ENCODE data around the gene PROSER1. TPM values are rescaled to one million over a fixed set of nuclear protein-coding genes. Genes with fewer than 3 reads are reported as not detected.
A peak's percentile ranks its signal among the peaks of the same experiment; 100 is the strongest.

The PROSER1 gene
- total RNA-seq, 1 experiment from 2014 or later = 30.1 TPM

DNA sequence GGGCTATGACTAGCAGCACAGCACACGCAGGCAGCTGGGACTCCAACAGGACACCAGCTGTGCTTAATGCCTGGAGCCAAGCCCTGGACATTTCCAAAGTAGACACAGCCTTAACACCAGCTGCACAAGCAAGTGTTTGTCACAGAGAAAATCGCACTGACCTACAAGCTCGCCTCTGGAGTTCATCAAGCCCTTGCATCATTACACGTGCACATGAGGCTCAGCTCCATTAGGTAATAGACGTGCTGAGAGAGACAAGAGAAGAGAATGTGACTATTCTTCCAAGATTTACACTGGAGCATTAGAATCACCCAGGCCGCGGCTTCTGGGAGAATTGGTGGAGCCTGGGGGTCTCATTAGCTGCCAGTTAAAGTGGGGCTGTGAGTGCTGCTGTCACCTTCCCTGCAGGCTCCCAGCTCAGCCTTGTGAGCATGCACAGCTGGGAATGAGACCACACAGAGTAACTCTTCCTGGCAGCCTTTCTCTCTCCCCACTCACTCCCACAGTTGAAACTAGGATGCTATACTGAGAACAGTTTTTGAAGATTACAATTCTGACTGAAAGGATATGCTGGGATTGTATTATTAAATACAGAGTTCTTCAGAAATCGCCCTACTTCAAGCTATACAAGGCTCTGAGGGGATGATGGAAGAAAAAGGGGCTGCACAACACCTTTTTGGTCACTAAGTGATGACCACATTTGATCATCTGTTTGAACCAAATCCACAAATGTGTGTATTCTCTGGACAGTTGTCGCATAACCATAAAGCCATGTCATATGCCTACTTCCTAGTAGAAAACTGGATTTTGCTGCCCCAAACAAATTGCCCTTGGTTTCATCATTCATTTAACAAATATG, 57.8 kb downstream of the PROSER1 start:
- Histone ChIP-seq H4K20me1 (ENCODE audit: insufficient read depth) (no peaks in the 10 kb centered on the region), H3K9me2 (ENCODE audit: insufficient read depth) (no peaks in the 10 kb centered on the region), H3K4me1 (replicated peaks; ENCODE audit: insufficient read depth) (no peaks in the 10 kb centered on the region), H3K9me3 (ENCODE audit: insufficient read depth, low read depth) (no peaks in the 10 kb centered on the region), H3F3A (ENCODE audit: insufficient read depth, low read depth) (no peaks in the 10 kb centered on the region), H3K27me3 (ENCODE audit: insufficient read depth, low read depth) (no peaks in the 10 kb centered on the region), H3K79me2 (ENCODE audit: low read depth) (no peaks in the 10 kb centered on the region), H2AFZ (peak overlapping the region; percentile 29; the same call in 1 of the 2 replicates), H3K27ac (no peak overlapping the region), H3K4me2 (no peak overlapping the region), H3K36me3 (ENCODE audit: low read depth) (no peaks in the 10 kb centered on the region), H3K4me3 (no peak overlapping the region)
- ChIA-PET CTCF (no interaction called here), POLR2A (ENCODE audit: unreplicated experiment) (no interaction called here)
- BruUV-seq (replicated peaks) = no TSS peak
- no peak for DNase-seq
- intact Hi-C loops (cut with micrococcal nuclease; ENCODE audit: unreplicated experiment) = no loop called here
- TF ChIP-seq, protein P1, sequence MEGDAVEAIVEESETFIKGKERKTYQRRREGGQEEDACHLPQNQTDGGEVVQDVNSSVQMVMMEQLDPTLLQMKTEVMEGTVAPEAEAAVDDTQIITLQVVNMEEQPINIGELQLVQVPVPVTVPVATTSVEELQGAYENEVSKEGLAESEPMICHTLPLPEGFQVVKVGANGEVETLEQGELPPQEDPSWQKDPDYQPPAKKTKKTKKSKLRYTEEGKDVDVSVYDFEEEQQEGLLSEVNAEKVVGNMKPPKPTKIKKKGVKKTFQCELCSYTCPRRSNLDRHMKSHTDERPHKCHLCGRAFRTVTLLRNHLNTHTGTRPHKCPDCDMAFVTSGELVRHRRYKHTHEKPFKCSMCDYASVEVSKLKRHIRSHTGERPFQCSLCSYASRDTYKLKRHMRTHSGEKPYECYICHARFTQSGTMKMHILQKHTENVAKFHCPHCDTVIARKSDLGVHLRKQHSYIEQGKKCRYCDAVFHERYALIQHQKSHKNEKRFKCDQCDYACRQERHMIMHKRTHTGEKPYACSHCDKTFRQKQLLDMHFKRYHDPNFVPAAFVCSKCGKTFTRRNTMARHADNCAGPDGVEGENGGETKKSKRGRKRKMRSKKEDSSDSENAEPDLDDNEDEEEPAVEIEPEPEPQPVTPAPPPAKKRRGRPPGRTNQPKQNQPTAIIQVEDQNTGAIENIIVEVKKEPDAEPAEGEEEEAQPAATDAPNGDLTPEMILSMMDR (conservative IDR thresholded peaks at IDR 0.05) = no peak
- TF ChIP-seq EZH2 (IDR thresholded peaks at IDR 0.05; ENCODE audit: low read depth) = no peak

DNA sequence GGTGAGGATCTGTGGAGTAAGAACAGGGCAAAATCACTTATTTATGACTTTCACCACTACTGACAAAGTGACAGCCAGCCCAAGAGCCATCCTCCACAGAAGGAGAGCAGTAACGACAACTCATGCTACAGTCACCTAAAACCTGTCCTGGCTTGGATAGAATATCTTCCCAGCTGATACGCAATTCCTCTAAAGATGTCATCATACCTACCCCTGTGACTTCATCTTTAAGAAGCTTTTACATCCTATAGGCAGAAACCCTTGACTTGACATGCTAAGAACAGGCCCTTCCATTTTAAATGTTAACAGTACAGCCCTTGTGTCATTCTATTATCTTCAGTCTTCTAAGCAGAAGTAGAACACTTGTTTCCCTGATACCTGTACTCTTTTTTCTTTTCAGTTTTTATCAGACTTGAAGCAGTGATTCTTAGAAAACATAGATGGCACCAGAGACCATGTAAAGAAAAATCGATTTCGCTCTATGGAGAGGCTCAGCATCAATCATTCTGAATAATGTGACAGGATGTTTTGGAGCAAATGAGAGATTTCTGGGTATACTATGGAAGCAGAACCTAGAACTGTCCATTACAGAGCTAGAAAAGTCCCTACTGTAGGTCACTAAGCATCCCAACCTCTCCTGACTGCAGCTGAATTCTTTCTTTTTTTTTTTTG, 67.4 kb downstream of the PROSER1 start:
- TF ChIP-seq, protein P1 (conservative IDR thresholded peaks at IDR 0.05) = peak; percentile 36
- no peak for TF ChIP-seq EZH2 (IDR thresholded peaks at IDR 0.05; ENCODE audit: low read depth)
- no TSS peak for BruUV-seq (replicated peaks)
- ChIA-PET CTCF (no interaction called here), POLR2A (ENCODE audit: unreplicated experiment) (interaction anchor here (0.5 kb wide), 1 partner anchor 1997 kb away, joined by 26 read pairs; no protein-coding TSS in a partner anchor)
- H3K79me2 ChIP-seq (ENCODE audit: low read depth) = no peaks in the 10 kb centered on the region
- H2AFZ ChIP-seq = no peak overlapping the region
- H3F3A ChIP-seq (ENCODE audit: insufficient read depth, low read depth) = no peaks in the 10 kb centered on the region
- H3K36me3 ChIP-seq (ENCODE audit: low read depth) = no peaks in the 10 kb centered on the region
- no peak overlapping the region for H3K4me2 ChIP-seq
- H3K4me1 ChIP-seq (replicated peaks; ENCODE audit: insufficient read depth) = no peaks in the 10 kb centered on the region
- no peaks in the 10 kb centered on the region for H3K27me3 ChIP-seq (ENCODE audit: insufficient read depth, low read depth)
- H3K9me2 ChIP-seq (ENCODE audit: insufficient read depth) = no peaks in the 10 kb centered on the region
- no peaks in the 10 kb centered on the region for H4K20me1 ChIP-seq (ENCODE audit: insufficient read depth)
- DNase-seq = no peak
- no peaks in the 10 kb centered on the region for H3K9me3 ChIP-seq (ENCODE audit: insufficient read depth, low read depth)
- H3K27ac ChIP-seq = no peak overlapping the region
- intact Hi-C loops (cut with micrococcal nuclease; ENCODE audit: unreplicated experiment) = no loop called here
- no peak overlapping the region for H3K4me3 ChIP-seq

DNA sequence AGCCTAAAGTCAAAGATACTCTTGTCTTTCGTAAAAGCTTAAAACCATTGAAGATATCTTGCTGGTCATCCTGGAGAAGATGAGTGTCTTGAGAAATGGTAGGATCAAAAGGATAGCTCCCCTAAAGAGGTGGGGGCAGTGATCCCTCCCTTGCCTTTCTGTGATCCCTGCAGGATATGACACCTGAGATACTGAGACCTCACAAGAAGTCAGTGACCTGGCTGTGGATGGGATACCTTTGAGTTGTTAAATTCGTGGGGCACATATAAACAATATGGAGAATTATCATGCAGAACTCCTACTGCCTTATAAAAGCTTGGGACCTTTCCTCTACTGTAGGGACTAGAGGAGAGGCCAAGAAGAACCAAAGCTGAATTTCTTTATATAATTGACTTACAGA, 68.7 kb downstream of the PROSER1 start:
- POLR2A ChIA-PET (ENCODE audit: unreplicated experiment) = interaction anchor here (0.5 kb wide), 1 partner anchor 713 kb away, joined by 4 read pairs; no protein-coding TSS in a partner anchor
- intact Hi-C loops (cut with micrococcal nuclease; ENCODE audit: unreplicated experiment) = no loop called here

More for the DNA sequence above, 68.7 kb downstream of the PROSER1 start:
- no peaks in the 10 kb centered on the region for H3K36me3 ChIP-seq (ENCODE audit: low read depth)
- H3K4me1 ChIP-seq (replicated peaks; ENCODE audit: insufficient read depth) = no peaks in the 10 kb centered on the region
- TF ChIP-seq EZH2 (IDR thresholded peaks at IDR 0.05; ENCODE audit: low read depth) = no peak
- TF ChIP-seq, protein P1 (conservative IDR thresholded peaks at IDR 0.05) = no peak
- H3K27me3 ChIP-seq (ENCODE audit: insufficient read depth, low read depth) = no peaks in the 10 kb centered on the region
- CTCF ChIA-PET = no interaction called here
- DNase-seq = no peak
- no peaks in the 10 kb centered on the region for H3K9me3 ChIP-seq (ENCODE audit: insufficient read depth, low read depth)
- no peak overlapping the region for H3K4me3 ChIP-seq
- no peak overlapping the region for H3K4me2 ChIP-seq
- no peaks in the 10 kb centered on the region for H3F3A ChIP-seq (ENCODE audit: insufficient read depth, low read depth)
- no peak overlapping the region for H2AFZ ChIP-seq
- BruUV-seq (replicated peaks) = no TSS peak
- H4K20me1 ChIP-seq (ENCODE audit: insufficient read depth) = no peaks in the 10 kb centered on the region
- H3K79me2 ChIP-seq (ENCODE audit: low read depth) = no peaks in the 10 kb centered on the region
- no peaks in the 10 kb centered on the region for H3K9me2 ChIP-seq (ENCODE audit: insufficient read depth)
- no peak overlapping the region for H3K27ac ChIP-seq

All from PC-9 (cell line).